GM23248 (cell line): Measurements from ENCODE around the gene ASB13.

Source experiments
- EZH2 ChIP-seq: fragments of 200-600 bp; sonication (generic); IDR thresholded peaks from 2 replicates; pipeline ENCODE4 v1.6.1; 2018; ENCODE audit warnings: antibody characterized with exemption, mild to moderate bottlenecking; ENCODE audit not compliant: insufficient read depth, poor library complexity, severe bottlenecking
- EZH2phosphoT487 ChIP-seq: fragments of 200-600 bp; sonication (generic); IDR thresholded peaks from 2 replicates; pipeline ENCODE4 v1.6.1; 2018; ENCODE audit warnings: antibody characterized with exemption, moderate library complexity, mild to moderate bottlenecking, low read depth; ENCODE audit not compliant: insufficient read depth

DNA sequence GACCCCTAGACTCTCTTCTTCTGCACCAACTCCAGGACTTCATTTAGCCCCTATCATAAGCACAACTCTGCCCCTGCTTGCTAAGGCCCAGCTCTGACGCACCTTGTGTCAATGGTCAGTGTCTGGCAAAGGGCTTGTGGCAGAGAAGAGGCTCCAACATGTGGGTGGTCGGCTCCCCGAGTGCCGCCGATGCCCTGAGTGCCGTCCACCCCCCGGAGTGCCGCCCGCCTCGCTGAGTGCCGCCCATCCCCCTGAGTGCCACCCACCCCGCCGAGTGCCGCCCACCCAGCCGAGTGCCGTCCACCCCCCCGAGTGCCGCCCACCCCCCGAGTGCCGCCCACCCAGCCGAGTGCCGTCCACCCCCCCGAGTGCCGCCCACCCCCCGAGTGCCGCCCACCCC is 50.3 kb downstream of the ASB13 start:
- TF ChIP-seq EZH2phosphoT487 (no peak), EZH2 (no peak)
